Activated CD4-positive, alpha-beta T cell treated with anti-CD3 and anti-CD28 coated beads for 48 hours (primary cell): ENCODE measurements around the gene FLVCR2.
"Not testable (repeated sequence)": the region's sequence is repeated elsewhere in the genome, so short reads cannot be mapped to it uniquely, and the experiment has no call there.

Experiments
- DNase-seq: peaks from one replicate; pipeline ENCODE4 v3.0.0-alpha.2; 2020

Gene FLVCR2

DNA sequence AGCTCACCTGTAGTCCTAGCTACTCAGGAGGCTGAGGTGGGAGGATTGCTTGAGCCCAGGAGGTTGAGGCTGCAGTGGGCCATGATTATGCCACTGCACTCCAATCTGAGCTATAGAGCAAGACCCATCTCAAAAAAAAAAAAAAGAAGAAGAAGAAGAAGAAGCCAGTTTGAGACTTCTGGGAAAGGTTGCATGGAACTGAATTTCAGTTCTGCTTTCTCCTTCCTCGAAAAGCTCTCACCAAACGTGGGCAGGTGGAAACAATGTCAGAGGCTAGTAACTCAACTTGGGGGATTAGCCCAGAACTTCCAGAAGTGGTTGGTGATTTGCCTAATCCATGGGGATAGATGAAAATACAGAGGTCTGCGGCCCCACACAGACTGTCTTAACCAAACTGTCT, 18.7 kb downstream of the FLVCR2 start:
- DNase-seq, result no peak

- DNase-seq, result not testable (repeated sequence)
Measured at GRCh38 chr14:75600100-75600499, 21.7 kb downstream of the FLVCR2 start.

DNA sequence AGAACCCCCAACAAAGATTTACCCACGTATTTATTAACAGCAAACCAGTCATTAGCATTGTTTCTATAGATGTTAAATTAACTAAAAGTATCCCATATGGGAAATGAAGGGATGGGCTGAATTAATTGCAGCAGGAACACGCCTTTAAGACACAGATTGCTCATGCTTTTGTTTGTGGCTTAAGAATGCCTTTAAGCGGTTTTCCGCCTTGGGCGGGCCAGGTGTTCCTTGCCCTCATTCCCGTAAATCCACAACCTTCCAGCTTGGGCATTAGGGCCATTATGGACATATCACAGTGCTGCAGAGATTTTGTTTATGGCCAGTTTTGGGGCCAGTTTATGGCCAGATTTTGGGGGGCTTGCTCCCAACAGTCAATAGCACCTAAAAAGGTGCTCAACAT, 22.6 kb downstream of the FLVCR2 start:
- not testable (repeated sequence) for DNase-seq

DNA sequence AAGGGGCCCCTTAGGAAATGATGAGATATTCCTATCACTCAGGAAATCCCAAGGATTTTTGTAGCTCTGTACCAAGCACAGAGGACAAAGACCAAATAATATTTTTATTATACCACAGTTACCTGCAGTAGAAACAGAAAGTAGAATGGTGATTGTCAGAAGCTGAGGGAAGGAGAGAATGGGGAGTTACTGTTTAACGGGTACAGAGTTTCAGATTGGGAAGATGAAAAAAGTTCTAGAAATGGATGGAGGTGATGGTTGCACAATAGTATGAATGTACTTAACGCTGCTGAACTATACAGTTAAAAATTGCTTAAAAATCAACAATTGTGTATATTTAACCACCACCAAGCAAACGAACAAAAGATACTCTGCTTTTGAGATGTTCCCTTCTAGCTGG, 24.1 kb downstream of the FLVCR2 start:
- no peak for DNase-seq

DNA sequence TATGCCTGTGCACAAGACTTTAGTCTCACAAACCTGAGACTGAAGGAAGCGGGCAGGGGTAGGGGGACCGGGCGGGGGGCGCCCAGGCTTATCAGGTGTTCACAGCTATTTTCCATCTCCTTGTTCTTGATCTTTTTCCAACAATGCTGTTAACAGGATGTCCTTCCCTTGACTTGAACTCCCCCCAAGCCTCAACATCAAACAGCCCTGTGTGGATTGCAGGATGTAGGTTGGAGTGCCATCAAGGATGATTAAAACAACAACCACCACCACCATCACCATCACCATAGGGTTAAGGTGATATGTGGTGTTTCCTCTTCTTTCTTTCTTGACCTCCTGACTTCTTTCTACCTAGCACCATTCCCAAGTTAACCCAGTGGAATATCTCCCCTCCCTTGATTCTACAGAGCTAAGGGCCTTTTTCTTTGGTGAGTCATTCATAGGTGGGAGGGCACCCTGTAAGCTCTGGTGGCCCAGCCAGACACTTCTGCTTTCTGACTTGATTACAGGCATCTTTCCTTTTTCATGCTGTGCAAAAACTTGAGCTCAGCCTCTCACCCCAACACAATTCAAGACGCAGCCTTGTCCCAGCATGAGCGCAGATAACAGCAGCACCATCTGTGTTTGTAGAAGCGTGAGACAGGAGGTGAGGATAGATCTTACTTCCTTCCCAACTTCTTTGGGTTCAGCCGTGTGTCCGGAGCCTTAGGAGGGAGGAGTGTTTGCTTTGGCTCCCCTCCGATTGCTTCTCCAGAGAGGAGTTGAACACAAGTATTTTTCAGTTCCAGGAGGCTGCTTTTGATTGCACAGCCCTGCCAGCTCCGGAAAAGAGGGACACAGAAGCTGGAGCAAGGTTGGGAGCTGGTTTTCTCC, 26.8 kb downstream of the FLVCR2 start:
- DNase-seq, result no peak

- no peak for DNase-seq
Measured at GRCh38 chr14:75605916-75606315, 27.5 kb downstream of the FLVCR2 start.

- DNase-seq, result no peak
Measured at GRCh38 chr14:75607044-75607443, 28.6 kb downstream of the FLVCR2 start.

DNA sequence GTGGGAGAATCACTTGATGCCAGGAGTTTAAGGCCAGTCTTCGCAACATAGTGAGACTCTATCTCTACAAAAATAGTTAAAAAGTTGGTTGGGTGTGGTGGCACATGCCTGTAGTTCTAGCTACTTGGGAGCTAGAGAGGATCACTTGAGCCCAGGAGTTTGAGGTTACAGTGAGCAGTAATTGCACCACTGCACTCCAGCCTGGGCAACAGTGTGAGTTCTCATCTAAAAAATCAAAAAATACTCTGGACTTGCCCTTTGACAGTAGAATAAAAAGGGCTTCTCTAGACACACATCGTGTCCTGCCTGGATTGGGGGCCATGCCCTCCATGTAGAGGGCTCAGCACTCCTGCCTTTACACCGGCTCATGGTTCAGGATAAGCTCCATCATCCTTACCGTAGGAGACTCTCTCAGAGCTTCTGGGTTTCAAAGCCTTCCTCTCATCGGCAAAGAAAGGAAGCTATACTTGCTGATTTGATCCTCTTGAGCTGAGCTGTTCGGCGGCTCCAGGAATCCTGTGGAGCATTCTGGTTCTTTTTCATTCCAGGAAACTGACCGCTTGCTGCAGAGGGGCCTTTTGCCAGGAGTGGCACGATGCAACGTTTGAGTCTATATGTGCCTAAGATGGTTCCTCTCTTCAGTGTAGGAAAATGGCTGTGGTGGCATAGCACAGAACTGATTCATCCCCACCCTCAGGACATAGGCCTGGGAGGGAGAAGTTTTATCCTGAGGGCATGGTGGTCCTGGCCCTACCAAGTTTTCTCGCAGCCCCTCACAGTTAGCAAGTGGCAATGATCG, 29.6 kb downstream of the FLVCR2 start:
- no peak for DNase-seq

DNA sequence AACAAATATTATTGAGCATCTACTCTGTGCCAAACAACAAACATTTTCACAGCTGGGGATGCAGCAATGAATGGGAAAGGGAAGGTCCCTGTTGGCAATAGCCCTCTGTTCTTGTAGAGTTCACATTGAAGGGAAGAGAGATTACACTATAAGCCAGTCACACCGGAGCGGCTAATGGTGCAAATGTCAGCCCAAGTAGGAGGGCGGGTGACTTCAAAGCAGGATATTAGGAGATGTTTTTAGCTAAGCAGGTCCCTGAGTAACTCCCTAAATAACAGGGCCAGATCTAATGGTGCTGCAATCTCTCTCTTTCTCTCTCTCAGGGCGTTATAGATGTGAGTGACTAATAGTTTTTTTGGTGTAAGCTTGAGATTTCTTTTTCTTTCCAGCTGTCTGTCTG, 30.7 kb downstream of the FLVCR2 start:
- DNase-seq, result no peak

- DNase-seq, result no peak
Measured at GRCh38 chr14:75609606-75610475, 31.4 kb downstream of the FLVCR2 start.

DNA sequence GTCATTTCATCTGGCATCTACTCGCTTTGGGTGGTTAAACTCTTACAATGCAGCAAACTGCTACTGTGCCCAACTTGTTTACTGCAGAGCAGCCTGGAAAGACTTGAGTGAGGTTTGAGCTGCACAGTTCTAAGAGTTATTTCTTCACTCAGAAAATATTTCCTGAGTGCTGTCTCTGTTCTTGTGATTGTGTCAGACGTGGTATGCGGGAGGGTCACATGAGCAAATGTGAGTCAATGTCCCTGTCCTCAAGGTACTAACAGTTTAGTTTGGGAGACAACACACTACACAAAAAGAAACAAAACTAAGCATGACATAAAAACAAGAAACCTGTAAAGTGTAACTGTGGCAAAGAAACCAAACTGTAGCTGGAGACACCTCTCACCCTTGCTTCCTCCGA, 32.4 kb downstream of the FLVCR2 start:
- DNase-seq, result no peak

DNA sequence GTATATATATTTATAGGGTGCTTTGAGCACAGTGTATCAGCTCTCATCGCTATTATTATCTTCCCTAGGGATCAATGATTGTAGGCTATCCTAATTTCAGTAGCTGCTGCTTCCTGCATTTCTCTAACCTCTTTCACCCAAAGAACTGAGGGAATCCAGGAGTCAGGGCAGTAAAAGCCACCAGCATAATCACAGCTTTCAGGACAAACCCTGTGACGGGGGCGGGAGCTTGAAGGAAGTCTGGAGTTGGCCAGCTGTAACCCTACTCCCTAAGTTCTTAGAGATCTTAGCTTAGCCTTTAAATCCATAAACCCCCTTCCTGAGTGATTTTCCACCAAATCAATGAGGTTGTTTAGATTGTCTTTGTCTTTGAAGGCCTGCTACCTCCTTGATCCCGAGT, 33.7 kb downstream of the FLVCR2 start:
- DNase-seq, result no peak

- DNase-seq, result no peak
Measured at GRCh38 chr14:75614179-75614578, 35.8 kb downstream of the FLVCR2 start.

DNA sequence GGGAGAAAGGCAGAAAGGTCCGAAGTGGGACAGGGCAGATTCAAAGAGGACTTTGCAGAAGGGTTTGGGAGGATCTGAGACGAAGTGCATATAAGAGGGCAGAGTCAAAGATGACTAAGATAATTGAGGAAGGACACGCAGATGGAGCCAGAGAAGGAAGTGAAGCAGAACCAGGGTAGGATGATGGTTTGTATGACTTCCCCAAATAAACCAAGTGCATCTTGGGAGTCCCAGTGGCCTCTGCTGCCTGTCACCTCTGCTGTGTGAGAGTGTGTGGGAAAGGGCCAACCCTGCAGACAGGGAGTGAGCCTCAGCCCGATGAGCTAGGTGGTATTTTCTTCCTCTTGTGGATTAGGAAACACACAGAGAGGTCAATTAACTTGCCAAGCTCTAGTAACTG, 36.8 kb downstream of the FLVCR2 start:
- no peak for DNase-seq

GRCh38 chr14:75619548-75619947, 41.1 kb downstream of the FLVCR2 start:
- no peak for DNase-seq

GRCh38 chr14:75625034-75625433, 46.6 kb downstream of the FLVCR2 start:
- no peak for DNase-seq

- no peak for DNase-seq
Measured at GRCh38 chr14:75626396-75626795, 48.0 kb downstream of the FLVCR2 start.

DNA sequence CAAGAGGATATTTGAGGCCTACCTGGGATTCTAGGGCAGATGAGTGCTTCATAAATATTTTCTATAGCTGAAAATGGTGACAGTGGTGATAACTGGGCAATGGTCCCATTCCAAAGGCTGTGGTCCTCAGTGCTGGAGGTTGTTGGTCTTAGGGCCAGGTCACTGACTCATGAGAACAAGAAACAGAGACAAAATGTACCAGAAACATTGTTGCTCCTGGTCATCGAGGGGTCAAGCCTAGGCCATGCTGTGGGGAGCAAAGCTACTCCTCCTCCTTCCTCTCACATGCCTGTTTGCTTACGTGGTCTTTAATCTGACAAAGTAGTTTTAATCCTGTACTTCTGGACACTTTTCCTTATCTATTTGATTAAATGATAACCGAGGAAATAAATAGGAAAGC, 48.4 kb downstream of the FLVCR2 start:
- DNase-seq, result no peak

DNA sequence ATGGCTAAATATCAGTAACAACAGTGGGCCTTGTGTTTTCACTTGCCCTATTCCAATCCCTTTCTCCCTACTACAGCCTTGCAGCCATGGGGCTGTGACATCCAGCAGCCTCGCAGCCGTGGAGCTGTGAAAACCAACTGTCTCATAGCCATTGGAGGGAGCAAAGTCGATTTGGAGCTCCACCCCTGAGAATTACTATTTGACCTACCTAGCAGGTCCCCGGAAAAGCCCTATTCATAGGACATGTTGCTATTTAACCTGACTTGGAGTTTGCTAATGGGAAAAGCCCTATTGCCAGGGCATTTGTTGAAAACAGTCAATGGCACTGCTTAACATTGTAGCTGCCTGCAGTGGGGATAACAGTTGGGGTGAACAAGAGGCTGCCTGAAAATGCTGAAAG, 49.0 kb downstream of the FLVCR2 start:
- DNase-seq, result no peak

GRCh38 chr14:75628816-75629215, 50.4 kb downstream of the FLVCR2 start:
- DNase-seq, result no peak

- no peak for DNase-seq
Measured at GRCh38 chr14:75630695-75631452, 52.5 kb downstream of the FLVCR2 start.

DNA sequence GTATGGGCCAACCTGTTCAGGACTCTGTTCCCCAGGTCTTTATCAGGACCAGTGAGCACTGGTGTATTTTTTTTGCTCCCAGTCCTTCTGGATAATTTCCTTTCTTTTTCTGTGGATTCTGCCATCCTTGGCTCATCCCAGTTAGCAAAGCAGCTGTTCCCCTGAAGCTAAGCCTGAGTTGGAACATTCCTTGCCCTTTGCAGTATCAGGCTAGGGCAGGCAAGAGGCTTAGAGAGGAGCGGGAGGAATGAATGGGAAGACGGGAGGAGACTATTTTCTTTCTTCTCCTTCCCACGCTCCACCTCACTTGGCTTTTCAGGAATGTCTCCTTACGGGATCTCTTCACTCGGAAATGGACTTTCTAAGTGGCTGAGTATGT, 53.0 kb downstream of the FLVCR2 start:
- no peak for DNase-seq

DNA sequence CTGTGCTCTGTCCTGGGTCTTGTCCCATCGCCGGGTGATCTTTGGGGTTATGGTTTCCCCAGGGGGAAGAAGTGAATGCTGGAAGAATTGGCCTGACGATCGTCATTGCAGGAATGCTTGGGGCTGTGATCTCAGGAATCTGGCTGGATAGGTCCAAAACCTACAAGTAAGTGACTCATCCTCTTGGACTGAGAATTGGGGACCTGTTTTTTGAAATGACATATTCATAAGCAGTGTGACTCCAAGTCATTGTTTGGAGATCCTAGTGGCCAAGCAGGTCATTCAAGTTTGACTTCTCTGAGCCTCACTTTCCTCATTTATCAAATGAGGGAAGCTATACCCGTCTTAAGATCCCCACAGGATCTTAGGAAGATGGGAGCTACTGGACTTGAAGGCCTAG, 56.4 kb downstream of the FLVCR2 start:
- DNase-seq, result no peak
